ENCODE measurements around the gene LIN37. TPM values are rescaled to one million over a fixed set of nuclear protein-coding genes. Genes with fewer than 3 reads are reported as not detected.

LIN37 gene
- total and polyA plus RNA-seq, 2 experiments from 2014 or later, result 4.3 to 6.8 TPM

DNA sequence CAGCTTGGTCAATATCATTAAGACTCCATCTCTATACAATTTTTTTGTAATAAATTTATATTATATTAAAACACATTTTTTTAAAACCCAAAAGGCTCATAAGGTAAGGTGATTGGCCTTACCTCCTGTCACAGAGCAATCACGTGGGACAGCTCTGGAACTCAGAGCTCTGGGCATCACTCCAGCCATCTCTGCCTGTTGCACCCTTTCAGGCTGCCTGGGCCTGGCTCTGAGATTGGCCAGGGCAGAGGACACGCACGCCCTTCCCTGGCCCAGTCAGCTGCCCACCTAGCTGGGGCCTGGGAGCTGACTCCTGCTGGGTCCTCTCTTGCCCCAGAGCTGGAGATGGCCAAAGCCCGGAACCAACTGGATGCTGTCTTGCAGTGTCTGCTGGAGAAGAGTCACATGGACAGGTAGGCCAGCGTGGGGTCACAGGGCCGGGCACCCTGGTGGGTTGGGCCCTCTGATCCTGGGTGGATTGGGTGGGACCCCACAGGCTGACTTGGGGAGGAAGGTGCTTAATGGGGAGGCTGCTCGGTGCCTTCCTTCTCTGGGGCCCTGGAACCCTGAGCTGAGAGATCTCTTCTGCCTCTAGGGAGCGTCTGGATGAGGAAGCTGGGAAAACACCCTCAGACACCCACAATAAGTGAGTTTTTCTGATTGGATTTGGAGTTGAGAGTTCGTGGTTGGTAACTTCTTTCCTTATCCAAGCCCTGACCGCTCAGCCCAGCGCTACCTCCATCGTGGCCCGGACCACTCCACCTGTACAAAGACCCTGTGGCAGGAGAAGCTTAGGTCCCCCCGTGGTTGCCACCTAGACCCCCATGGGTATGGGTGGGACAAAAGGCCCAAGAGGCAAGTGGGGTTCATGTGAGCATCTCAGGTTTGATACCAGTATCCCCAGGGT lies 3.7 kb downstream of the LIN37 start:
- no peak for ATAC-seq
- no peaks in the 10 kb centered on the region for H3K36me3 ChIP-seq (ENCODE audit: insufficient read depth)
- no peaks in the 10 kb centered on the region for H3K79me2 ChIP-seq (replicated peaks; ENCODE audit: insufficient read depth)
- peaks cover 2% of the 10 kb centered on the region; the same call in 1 of the 3 replicates for H3K36me3 Mint-ChIP-seq (ENCODE audit: low read depth)
- H2AFZ ChIP-seq, result no peak overlapping the region
- H3F3A ChIP-seq (replicated peaks; ENCODE audit: low read depth), result 0 out of 2 replicates have a peak, but pooled peaks cover 3% of the 10 kb centered on the region
- H3K27me3 ChIP-seq (ENCODE audit: insufficient read depth), result peaks cover 26% of the 10 kb centered on the region
- H4K20me1 ChIP-seq (replicated peaks; ENCODE audit: insufficient read depth), result no peaks in the 10 kb centered on the region
- H3K27ac ChIP-seq (ENCODE audit: low read depth), result no peak overlapping the region
- no peak overlapping the region for H3K27ac Mint-ChIP-seq
- no peak overlapping the region for H3K4me3 ChIP-seq
- H3K4me1 Mint-ChIP-seq, result peaks cover 18% of the 10 kb centered on the region
- no peaks in the 10 kb centered on the region for H3K9me2 ChIP-seq (ENCODE audit: insufficient read depth)
- DNase-seq (ENCODE audit: low spot score), result no peak
- H3K9me3 Mint-ChIP-seq, result no peaks in the 10 kb centered on the region; the same call in 2 of the 3 replicates
- no peak overlapping the region for H3K4me3 Mint-ChIP-seq
- no peak for TF ChIP-seq POLR2AphosphoS5 (IDR thresholded peaks at IDR 0.05; ENCODE audit: low read depth)
- no peak for TF ChIP-seq JUNB (IDR thresholded peaks at IDR 0.05; ENCODE audit: unreplicated experiment)
- no peak for TF ChIP-seq ZNF114 (CRISPR knock-in tag; IDR thresholded peaks at IDR 0.05)
- no peak for TF ChIP-seq NANOG (IDR thresholded peaks at IDR 0.05; ENCODE audit: borderline replicate concordance)
- peaks cover 9% of the 10 kb centered on the region for H3K4me1 ChIP-seq (ENCODE audit: insufficient read depth)
- peaks cover 31% of the 10 kb centered on the region for H3K27me3 Mint-ChIP-seq (ENCODE audit: insufficient read depth, low read depth, poor library complexity)
- no peak overlapping the region for H3K4me2 ChIP-seq

DNA sequence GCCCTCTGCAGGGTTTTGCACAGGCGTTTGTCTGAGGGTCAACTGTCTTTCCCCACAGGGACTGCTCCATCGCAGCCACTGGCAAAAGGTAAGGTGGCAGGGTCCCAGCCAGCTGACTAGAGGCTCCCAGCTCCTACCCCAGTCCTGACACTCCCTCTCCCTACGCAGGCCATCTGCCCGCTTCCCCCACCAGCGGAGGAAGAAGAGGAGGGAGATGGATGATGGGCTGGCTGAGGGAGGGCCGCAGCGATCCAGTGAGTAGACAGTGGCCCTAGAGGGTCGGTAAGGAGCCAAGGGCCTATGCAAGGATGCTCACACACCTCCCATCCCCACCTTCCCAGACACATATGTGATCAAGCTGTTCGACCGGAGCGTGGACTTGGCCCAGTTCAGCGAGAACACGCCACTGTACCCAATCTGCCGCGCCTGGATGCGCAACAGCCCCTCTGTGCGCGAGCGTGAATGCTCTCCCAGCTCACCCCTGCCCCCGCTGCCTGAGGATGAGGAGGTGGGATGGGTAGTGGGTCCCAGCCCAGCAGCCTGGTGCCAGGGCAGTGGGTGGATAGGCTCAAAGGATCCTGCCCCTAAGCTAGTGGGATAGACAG lies 4.5 kb downstream of the LIN37 start:
- H3K27ac Mint-ChIP-seq, result no peak overlapping the region
- no peak overlapping the region for H3K4me3 ChIP-seq
- no peaks in the 10 kb centered on the region; the same call in 2 of the 3 replicates for H3K9me3 Mint-ChIP-seq
- peaks cover 34% of the 10 kb centered on the region for H3K27me3 Mint-ChIP-seq (ENCODE audit: insufficient read depth, low read depth, poor library complexity)
- no peaks in the 10 kb centered on the region for H4K20me1 ChIP-seq (replicated peaks; ENCODE audit: insufficient read depth)
- peaks cover 18% of the 10 kb centered on the region for H3K4me1 Mint-ChIP-seq
- H3K27ac ChIP-seq (ENCODE audit: low read depth), result no peak overlapping the region
- H3K36me3 ChIP-seq (ENCODE audit: insufficient read depth), result no peaks in the 10 kb centered on the region
- H3K36me3 Mint-ChIP-seq (ENCODE audit: low read depth), result no peaks in the 10 kb centered on the region
- no peak overlapping the region for H2AFZ ChIP-seq
- no peak overlapping the region for H3K4me2 ChIP-seq
- ATAC-seq (no peak), DNase-seq (ENCODE audit: low spot score) (no peak)
- TF ChIP-seq, protein P1, sequence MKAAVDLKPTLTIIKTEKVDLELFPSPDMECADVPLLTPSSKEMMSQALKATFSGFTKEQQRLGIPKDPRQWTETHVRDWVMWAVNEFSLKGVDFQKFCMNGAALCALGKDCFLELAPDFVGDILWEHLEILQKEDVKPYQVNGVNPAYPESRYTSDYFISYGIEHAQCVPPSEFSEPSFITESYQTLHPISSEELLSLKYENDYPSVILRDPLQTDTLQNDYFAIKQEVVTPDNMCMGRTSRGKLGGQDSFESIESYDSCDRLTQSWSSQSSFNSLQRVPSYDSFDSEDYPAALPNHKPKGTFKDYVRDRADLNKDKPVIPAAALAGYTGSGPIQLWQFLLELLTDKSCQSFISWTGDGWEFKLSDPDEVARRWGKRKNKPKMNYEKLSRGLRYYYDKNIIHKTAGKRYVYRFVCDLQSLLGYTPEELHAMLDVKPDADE (IDR thresholded peaks at IDR 0.05), result no peak
- no peak for TF ChIP-seq EZH2phosphoT487 (IDR thresholded peaks at IDR 0.05; ENCODE audit: unreplicated experiment)
- no peak for TF ChIP-seq JUNB (IDR thresholded peaks at IDR 0.05; ENCODE audit: unreplicated experiment)
- no peak for TF ChIP-seq EZH2 (IDR thresholded peaks at IDR 0.05; ENCODE audit: low read depth, unreplicated experiment)
- TF ChIP-seq POLR2AphosphoS5 (IDR thresholded peaks at IDR 0.05; ENCODE audit: low read depth), result no peak
- TF ChIP-seq, protein P2, sequence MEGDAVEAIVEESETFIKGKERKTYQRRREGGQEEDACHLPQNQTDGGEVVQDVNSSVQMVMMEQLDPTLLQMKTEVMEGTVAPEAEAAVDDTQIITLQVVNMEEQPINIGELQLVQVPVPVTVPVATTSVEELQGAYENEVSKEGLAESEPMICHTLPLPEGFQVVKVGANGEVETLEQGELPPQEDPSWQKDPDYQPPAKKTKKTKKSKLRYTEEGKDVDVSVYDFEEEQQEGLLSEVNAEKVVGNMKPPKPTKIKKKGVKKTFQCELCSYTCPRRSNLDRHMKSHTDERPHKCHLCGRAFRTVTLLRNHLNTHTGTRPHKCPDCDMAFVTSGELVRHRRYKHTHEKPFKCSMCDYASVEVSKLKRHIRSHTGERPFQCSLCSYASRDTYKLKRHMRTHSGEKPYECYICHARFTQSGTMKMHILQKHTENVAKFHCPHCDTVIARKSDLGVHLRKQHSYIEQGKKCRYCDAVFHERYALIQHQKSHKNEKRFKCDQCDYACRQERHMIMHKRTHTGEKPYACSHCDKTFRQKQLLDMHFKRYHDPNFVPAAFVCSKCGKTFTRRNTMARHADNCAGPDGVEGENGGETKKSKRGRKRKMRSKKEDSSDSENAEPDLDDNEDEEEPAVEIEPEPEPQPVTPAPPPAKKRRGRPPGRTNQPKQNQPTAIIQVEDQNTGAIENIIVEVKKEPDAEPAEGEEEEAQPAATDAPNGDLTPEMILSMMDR (conservative IDR thresholded peaks at IDR 0.05; ENCODE audit: low read depth in 2 of 2), result no peak
- no peak for TF ChIP-seq CREB1 (CRISPR knock-in tag; IDR thresholded peaks at IDR 0.05; ENCODE audit: low read depth)
- no peak for TF ChIP-seq NANOG (IDR thresholded peaks at IDR 0.05; ENCODE audit: borderline replicate concordance)
- TF ChIP-seq, protein P3, sequence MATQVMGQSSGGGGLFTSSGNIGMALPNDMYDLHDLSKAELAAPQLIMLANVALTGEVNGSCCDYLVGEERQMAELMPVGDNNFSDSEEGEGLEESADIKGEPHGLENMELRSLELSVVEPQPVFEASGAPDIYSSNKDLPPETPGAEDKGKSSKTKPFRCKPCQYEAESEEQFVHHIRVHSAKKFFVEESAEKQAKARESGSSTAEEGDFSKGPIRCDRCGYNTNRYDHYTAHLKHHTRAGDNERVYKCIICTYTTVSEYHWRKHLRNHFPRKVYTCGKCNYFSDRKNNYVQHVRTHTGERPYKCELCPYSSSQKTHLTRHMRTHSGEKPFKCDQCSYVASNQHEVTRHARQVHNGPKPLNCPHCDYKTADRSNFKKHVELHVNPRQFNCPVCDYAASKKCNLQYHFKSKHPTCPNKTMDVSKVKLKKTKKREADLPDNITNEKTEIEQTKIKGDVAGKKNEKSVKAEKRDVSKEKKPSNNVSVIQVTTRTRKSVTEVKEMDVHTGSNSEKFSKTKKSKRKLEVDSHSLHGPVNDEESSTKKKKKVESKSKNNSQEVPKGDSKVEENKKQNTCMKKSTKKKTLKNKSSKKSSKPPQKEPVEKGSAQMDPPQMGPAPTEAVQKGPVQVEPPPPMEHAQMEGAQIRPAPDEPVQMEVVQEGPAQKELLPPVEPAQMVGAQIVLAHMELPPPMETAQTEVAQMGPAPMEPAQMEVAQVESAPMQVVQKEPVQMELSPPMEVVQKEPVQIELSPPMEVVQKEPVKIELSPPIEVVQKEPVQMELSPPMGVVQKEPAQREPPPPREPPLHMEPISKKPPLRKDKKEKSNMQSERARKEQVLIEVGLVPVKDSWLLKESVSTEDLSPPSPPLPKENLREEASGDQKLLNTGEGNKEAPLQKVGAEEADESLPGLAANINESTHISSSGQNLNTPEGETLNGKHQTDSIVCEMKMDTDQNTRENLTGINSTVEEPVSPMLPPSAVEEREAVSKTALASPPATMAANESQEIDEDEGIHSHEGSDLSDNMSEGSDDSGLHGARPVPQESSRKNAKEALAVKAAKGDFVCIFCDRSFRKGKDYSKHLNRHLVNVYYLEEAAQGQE (IDR thresholded peaks at IDR 0.05; ENCODE audit: unreplicated experiment), result no peak
- no peak for TF ChIP-seq STAT1 (IDR thresholded peaks at IDR 0.05; ENCODE audit: unreplicated experiment)
- peaks cover 28% of the 10 kb centered on the region for H3K27me3 ChIP-seq (ENCODE audit: insufficient read depth)
- no peak overlapping the region for H3K4me3 Mint-ChIP-seq
- no peaks in the 10 kb centered on the region for H3K79me2 ChIP-seq (replicated peaks; ENCODE audit: insufficient read depth)
- H3F3A ChIP-seq (replicated peaks; ENCODE audit: low read depth), result 0 out of 2 replicates have a peak, but pooled peaks cover 6% of the 10 kb centered on the region
- peaks cover 10% of the 10 kb centered on the region for H3K4me1 ChIP-seq (ENCODE audit: insufficient read depth)
- no peaks in the 10 kb centered on the region for H3K9me2 ChIP-seq (ENCODE audit: insufficient read depth)

All from GM23338 (cell line).